Tibial nerve (tissue), 4 donors: Measurements from ENCODE around the gene WDHD1. TPM values are rescaled to one million over a fixed set of nuclear protein-coding genes. Genes with fewer than 3 reads are reported as not detected.
"Not testable (repeated sequence)": the region's sequence is repeated elsewhere in the genome, so short reads cannot be mapped to it uniquely, and the experiment has no call there.

ENCODE experiments used
- DNase-seq, 2 donors: peaks; one replicate each; pipeline ENCODE4 v3.0.0-alpha.2; 2019; ENCODE audit warnings: low spot score in 2 of 2
- H3K27ac ChIP-seq, 4 donors: fragments of 200-600 bp; sonication (generic) in 3 of 4; one replicate each; pipeline ENCODE4 v1.5.1; 2017 to 2019; ENCODE audit warnings: mild to moderate bottlenecking in 1 of 4
- H3K27me3 ChIP-seq, 2 donors: fragments of 200-600 bp; sonication (generic) in 1 of 2; one replicate each; pipeline versions ENCODE4 v1.5.1 to v1.6.0; 2017 to 2019
- H3K36me3 ChIP-seq, 3 donors: fragments of 200-600 bp; sonication (generic); one replicate each; pipeline ENCODE4 v1.5.1; 2018 to 2019
- H3K4me1 ChIP-seq, 4 donors: fragments of 200-600 bp; sonication (generic) in 3 of 4; one replicate each; pipeline ENCODE4 v1.5.1; 2017 to 2019
- H3K4me3 ChIP-seq, 4 donors: fragments of 200-600 bp; sonication (generic) in 3 of 4; one replicate each; pipeline ENCODE4 v1.5.1; 2017 to 2019; ENCODE audit warnings: mild to moderate bottlenecking in 1 of 4, moderate library complexity in 1 of 4
- H3K9me3 ChIP-seq, 4 donors: fragments of 200-600 bp; sonication (generic) in 3 of 4; one replicate each; pipeline ENCODE4 v1.5.1; 2017 to 2019
- CTCF ChIP-seq, 5 experiments: fragments of 200-600 bp in 3 of 5; fragments of 450-650 bp in 2 of 5; sonication (generic) in 3 of 5; IDR thresholded peaks; one replicate each; pipeline ENCODE4 v1.5.1; 2016 to 2019; ENCODE audit warnings: antibody characterized with exemption in 5 of 5, mild to moderate bottlenecking in 3 of 5, moderate library complexity in 2 of 5
- EP300 ChIP-seq, 2 donors: sonication (generic); formaldehyde crosslinking; IDR thresholded peaks; one replicate each; pipeline ENCODE4 v1.6.1; 2017; ENCODE audit warnings: antibody characterized with exemption in 2 of 2, mild to moderate bottlenecking in 1 of 2
- POLR2A ChIP-seq, 2 donors: fragments of 450-650 bp; IDR thresholded peaks; one replicate each; pipeline ENCODE4 v1.6.1; 2017; ENCODE audit warnings: antibody characterized with exemption in 2 of 2, mild to moderate bottlenecking in 2 of 2, moderate library complexity in 2 of 2
- WGBS, 2 donors: methylation state at CpG; one replicate each; pipeline ENCODE4 v1.1.5; 2018; 5-methylcytosine and 5-hydroxymethylcytosine counted together
- total RNA-seq, 4 donors: library from RNA; depleted of rRNA; stranded (reverse); fragments of >200 nt; gene quantifications; one replicate each; pipeline ENCODE4 v1.1.0, GENCODE V29; 2016

The WDHD1 gene
- total RNA-seq, 4 donors from 2014 or later = 1.2 to 3.1 (median 1.9) TPM

- Histone ChIP-seq H3K4me3 (no peak overlapping the region), H3K9me3 (no peaks in the 10 kb centered on the region), H3K27ac (no peak overlapping the region), H3K36me3 (no peaks in the 10 kb centered on the region), H3K27me3 (no peaks in the 10 kb centered on the region), H3K4me1 (no peaks in the 10 kb centered on the region)
- 86 to 97% methylated on average over 1 of the region's 1 CpG for WGBS, 2 donors
- no peak for DNase-seq
- no peak for TF ChIP-seq CTCF (IDR thresholded peaks at IDR 0.05)
- TF ChIP-seq EP300 (IDR thresholded peaks at IDR 0.05) = no peak
- TF ChIP-seq POLR2A (IDR thresholded peaks at IDR 0.05) = no peak
Observed at GRCh38 chr14:54927551-54927950, 99.3 kb downstream of the WDHD1 start.

- H3K9me3 ChIP-seq, H3K36me3 ChIP-seq, H3K4me3 ChIP-seq, H3K27ac ChIP-seq, H3K27me3 ChIP-seq, H3K4me1 ChIP-seq, DNase-seq: not testable (repeated sequence)
- 91 to 93% methylated on average over 5 of the region's 5 CpGs for WGBS, 2 donors
Observed at GRCh38 chr14:54926570-54926969, 100.3 kb downstream of the WDHD1 start.

- TF ChIP-seq CTCF (IDR thresholded peaks at IDR 0.05) = no peak
- no peak for TF ChIP-seq EP300 (IDR thresholded peaks at IDR 0.05)
- TF ChIP-seq POLR2A (IDR thresholded peaks at IDR 0.05) = no peak
- Histone ChIP-seq H3K4me1 (no peaks in the 10 kb centered on the region), H3K27ac (no peak overlapping the region), H3K36me3 (no peaks in the 10 kb centered on the region), H3K27me3 (no peaks in the 10 kb centered on the region), H3K9me3 (no peaks in the 10 kb centered on the region), H3K4me3 (no peak overlapping the region)
- DNase-seq = no peak
- whole genome bisulfite sequencing, 2 donors = 51% methylated on average over 3 of the region's 3 CpGs
Observed at GRCh38 chr14:54922598-54922997, 104.3 kb downstream of the WDHD1 start.

GRCh38 chr14:54920052-54920451 lies 106.8 kb downstream of the WDHD1 start:
- TF ChIP-seq EP300 (IDR thresholded peaks at IDR 0.05) (no peak), CTCF (IDR thresholded peaks at IDR 0.05) (no peak), POLR2A (IDR thresholded peaks at IDR 0.05) (no peak)
- Histone ChIP-seq H3K4me3 (no peak overlapping the region), H3K4me1 (no peaks in the 10 kb centered on the region), H3K27ac (no peak overlapping the region), H3K36me3 (no peaks in the 10 kb centered on the region), H3K9me3 (no peaks in the 10 kb centered on the region), H3K27me3 (no peaks in the 10 kb centered on the region)
- DNase-seq = no peak
- 58 to 63% methylated on average over 1 of the region's 1 CpG for WGBS, 2 donors

GRCh38 chr14:54919330-54919729 lies 107.6 kb downstream of the WDHD1 start:
- TF ChIP-seq CTCF (IDR thresholded peaks at IDR 0.05) (no peak), POLR2A (IDR thresholded peaks at IDR 0.05) (no peak), EP300 (IDR thresholded peaks at IDR 0.05) (no peak)

GRCh38 chr14:54918427-54918826 lies 108.5 kb downstream of the WDHD1 start:
- no peaks in the 10 kb centered on the region for H3K9me3 ChIP-seq
- H3K36me3 ChIP-seq = no peaks in the 10 kb centered on the region
- H3K27me3 ChIP-seq = no peaks in the 10 kb centered on the region
- no peak overlapping the region for H3K27ac ChIP-seq
- H3K4me1 ChIP-seq = no peaks in the 10 kb centered on the region
- H3K4me3 ChIP-seq = no peak overlapping the region
- no peak for TF ChIP-seq EP300 (IDR thresholded peaks at IDR 0.05)
- WGBS, 2 donors = 41 to 42% methylated on average over 5 of the region's 5 CpGs
- DNase-seq = no peak

More at GRCh38 chr14:54919330-54919729, 107.6 kb downstream of the WDHD1 start:
- Histone ChIP-seq H3K27me3 (no peaks in the 10 kb centered on the region), H3K4me3 (no peak overlapping the region), H3K27ac (no peak overlapping the region), H3K9me3 (no peaks in the 10 kb centered on the region), H3K4me1 (no peaks in the 10 kb centered on the region), H3K36me3 (no peaks in the 10 kb centered on the region)
- DNase-seq = no peak
